Mesangial cell (primary cell): Measurements from ENCODE around the gene STX1A. TPM values are rescaled to one million over a fixed set of nuclear protein-coding genes. Genes with fewer than 3 reads are reported as not detected.

ENCODE experiments used
- total RNA-seq: library from RNA; depleted of rRNA; stranded (reverse); fragments of >200 nt; gene quantifications from 2 replicates; pipeline ENCODE4 v1.2.3, GENCODE V29; 2015

Gene STX1A
- total RNA-seq, result 19.5 and 23.8 TPM in 2 replicates

DNA sequence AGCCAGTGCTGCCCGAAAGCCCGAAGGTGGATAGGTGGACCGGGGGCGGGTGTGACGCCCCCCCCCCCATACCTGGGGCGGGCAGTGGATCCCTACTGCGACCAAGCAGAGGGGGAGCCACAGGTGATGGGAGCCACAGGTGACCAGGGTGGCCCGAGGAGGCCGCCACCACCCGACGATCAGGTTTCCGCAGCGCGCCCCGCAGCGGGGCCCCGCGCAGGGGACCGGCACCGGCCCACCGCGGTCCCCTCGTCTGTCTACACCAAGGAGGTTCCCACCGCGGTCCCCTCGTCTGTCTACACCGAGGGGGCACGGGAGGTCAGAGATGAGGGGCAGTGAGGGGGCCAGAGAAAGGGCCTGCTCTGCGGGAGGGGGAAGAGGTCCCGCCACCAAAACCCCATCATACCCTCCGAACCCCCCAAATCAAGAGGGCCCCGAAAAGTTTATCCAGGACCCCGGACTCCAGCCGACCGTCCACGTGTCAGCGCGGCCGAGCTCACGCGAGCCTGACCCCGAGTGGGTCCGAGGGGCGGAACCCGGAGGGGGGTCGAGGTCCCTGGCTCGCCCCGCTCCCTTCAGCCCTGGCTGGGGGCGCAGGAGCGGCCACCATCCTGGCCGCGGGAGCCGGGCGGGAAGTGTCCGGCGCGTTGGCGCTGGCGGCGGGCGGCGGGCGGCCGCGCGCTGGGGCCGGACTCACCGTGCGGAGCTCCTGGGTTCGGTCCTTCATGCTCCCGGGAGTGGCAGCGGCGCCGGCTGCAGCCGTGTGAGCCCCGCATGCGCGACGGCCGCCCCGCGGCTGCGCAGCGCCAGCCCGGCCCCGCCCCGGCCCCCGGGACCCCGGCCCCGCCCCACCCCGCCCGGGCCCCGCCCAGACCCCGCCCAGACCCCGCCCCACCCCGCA is at the start of gene STX1A:
TSS of gene STX1A (minus strand) at position 765 of the 901 bp plus-strand sequence. CDS start at position 727, 38 bp downstream.

GRCh38 chr7:73738612-73739386 is 19.3 kb upstream of the STX1A start, which contains the start of gene ABHD11:
TSS of gene ABHD11 (minus strand) at chr7:73738802. CDS start at chr7:73738770, 32 bp downstream.

DNA sequence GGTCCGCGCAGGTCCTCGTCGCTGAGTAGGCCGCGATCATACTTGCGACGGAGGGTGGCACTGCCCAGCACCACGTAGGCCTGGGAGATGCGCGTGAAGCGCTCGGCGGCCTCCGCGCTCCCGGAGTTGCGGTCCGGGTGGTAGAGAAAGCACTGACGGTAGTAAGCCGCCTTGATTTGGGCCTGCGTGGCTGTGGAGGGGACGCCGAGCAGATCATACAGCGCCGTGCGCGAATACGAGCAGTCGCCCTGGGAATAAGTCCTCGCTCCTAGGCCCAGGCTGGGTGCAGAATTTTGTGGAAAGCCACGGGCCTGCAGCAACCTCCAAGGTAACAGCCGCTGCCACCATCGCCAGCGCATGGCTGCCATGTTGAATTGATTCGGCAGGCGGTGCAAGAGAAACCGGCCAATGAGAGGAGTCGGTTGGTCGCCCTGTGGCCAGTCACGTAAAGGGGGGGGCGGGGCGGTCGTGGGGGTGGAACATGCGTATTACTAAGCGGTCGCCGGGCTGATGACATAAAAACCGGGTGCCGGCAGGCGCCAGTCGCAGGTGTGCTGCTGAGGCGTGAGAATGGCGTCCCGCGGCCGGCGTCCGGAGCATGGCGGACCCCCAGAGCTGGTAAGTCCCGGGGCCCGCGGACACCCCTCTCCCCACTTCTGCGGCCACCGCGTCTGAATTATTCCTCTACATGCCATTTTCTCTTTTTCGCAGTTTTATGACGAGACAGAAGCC is 36.2 kb downstream of the STX1A start, which contains the start of the genes BUD23 and DNAJC30:
TSS of gene BUD23 (plus strand) at position 542 of the 732 bp plus-strand sequence. CDS start at position 571, 29 bp downstream.
TSS of gene DNAJC30 (minus strand) at position 398 of the 732 bp plus-strand sequence. CDS start at position 368, 30 bp downstream.

DNA sequence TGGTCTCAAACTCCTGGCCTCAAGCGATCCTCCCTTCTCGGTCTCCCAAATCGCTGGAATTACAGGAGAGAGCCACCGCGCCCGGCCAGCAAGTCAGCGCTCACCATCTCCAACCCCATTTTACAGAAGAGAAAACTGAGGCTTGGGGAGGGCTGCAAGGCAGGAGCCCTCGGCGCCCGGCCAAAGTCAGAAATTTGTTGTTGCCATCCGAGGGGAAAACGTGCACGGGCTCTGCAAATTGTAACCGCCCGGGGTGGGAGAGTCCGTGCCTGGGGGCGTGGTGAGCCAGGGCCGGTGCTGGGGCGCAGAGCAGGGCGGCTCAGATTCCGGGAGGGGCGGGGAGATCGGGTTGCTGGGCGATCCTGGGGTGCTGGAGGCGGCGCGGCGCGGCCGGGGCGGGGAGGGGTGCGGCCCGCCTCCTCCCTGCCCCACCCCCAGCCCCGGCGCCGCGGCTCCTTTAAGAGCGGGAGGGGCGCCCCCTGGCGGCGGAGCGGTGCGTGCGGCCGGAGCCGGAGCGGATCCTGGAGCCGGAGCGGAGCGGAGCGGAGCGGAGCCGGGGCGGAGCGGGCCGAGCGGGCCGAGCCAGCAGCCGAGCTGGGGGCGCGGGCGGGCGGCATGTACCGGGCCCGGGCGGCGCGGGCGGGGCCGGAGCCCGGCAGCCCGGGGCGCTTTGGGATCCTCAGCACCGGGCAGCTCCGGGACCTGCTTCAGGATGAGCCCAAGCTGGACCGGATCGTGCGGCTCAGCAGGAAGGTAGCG is 51.9 kb downstream of the STX1A start, which contains the start of gene VPS37D:
TSS of gene VPS37D (plus strand) at position 488 of the 759 bp plus-strand sequence. CDS start at position 616, 128 bp downstream.

Other genes starting within 250 kb of the STX1A start
- 28.6 and 38.9 TPM in 2 replicates for gene BAZ1B, start 197.4 kb downstream of the STX1A start, total RNA-seq
- gene BCL7B, start 162.0 kb downstream of the STX1A start, total RNA-seq, result 37.3 and 49.9 TPM in 2 replicates
- 62.2 and 64.9 TPM in 2 replicates for gene TBL2, start 141.1 kb downstream of the STX1A start, total RNA-seq
- 0.25 TPM in 1 of 2 replicates, not detected in the other for gene MLXIPL, start 95.1 kb downstream of the STX1A start, total RNA-seq
- 1.8 and 8.5 TPM in 2 replicates for gene VPS37D, start 51.8 kb downstream of the STX1A start, total RNA-seq
- gene DNAJC30, start 36.2 kb downstream of the STX1A start, total RNA-seq, result 7.2 and 7.7 TPM in 2 replicates
- 62.2 and 90.3 TPM in 2 replicates for gene BUD23, start 36.1 kb downstream of the STX1A start, total RNA-seq
- gene ABHD11, start 19.1 kb upstream of the STX1A start, total RNA-seq, result 29.2 and 38.9 TPM in 2 replicates
- 4.4 and 18.4 TPM in 2 replicates for gene CLDN3, start 50.6 kb upstream of the STX1A start, total RNA-seq
- 93.7 and 98.1 TPM in 2 replicates for gene CLDN4, start 111.3 kb upstream of the STX1A start, total RNA-seq
- 10.8 and 28.3 TPM in 2 replicates for gene METTL27, start 122.8 kb upstream of the STX1A start, total RNA-seq
- gene TMEM270, start 141.5 kb upstream of the STX1A start, total RNA-seq, result not detected in 2 replicates